WTC11 (cell line): Measurements from ENCODE around the gene SERPINE1. TPM values are rescaled to one million over a fixed set of nuclear protein-coding genes. Genes with fewer than 3 reads are reported as not detected.

Experiments used
- ATAC-seq: fragments of 200-7000 bp; cut with Tn5 transposase; 2 replicates; pipeline ENCODE4 v1.10.0; 2021; ENCODE audit warnings: mild to moderate bottlenecking, moderate library complexity
- CTCF ChIA-PET: fragments of 300-600 bp; sonication (Branson Sonifier 250); formaldehyde crosslinking; loops from one replicate; lab custom pipeline; 2021; ENCODE audit warnings: antibody characterized with exemption; lab: Charles Lee
- POLR2A ChIA-PET: fragments of 350-600 bp; sonication (Branson Sonifier 250); formaldehyde crosslinking; loops from one replicate; lab custom pipeline; 2021; ENCODE audit warnings: antibody characterized with exemption; lab: Charles Lee
- DNase-seq: peaks from one replicate; pipeline ENCODE4 v3.0.0; 2021; ENCODE audit warnings: low spot score
- H3K27ac Mint-ChIP-seq: 2 replicates; pipeline ENCODE4 v1.8.0; 2021; ENCODE audit warnings: mixed read lengths
- H3K27me3 Mint-ChIP-seq: 2 replicates; pipeline ENCODE4 v1.8.0; 2021; ENCODE audit warnings: low read depth, mild to moderate bottlenecking, moderate library complexity, mixed read lengths
- H3K36me3 Mint-ChIP-seq: 2 replicates; pipeline ENCODE4 v1.8.0; 2021; ENCODE audit warnings: mixed read lengths
- H3K4me1 Mint-ChIP-seq: 2 replicates; pipeline ENCODE4 v1.8.0; 2022; ENCODE audit warnings: mixed read lengths
- H3K4me3 Mint-ChIP-seq: 2 replicates; pipeline ENCODE4 v1.8.0; 2021; ENCODE audit warnings: mild to moderate bottlenecking, moderate library complexity, mixed read lengths
- H3K9me3 Mint-ChIP-seq: 2 replicates; pipeline ENCODE4 v1.8.0; 2021; ENCODE audit warnings: mixed read lengths
- AR ChIP-seq: fragments of 250-450 bp; sonication (Bioruptor Pico); IDR thresholded peaks from 2 replicates; pipeline ENCODE4 v1.9.0; 2021; ENCODE audit warnings: mild to moderate bottlenecking
- ATF2 ChIP-seq: sonication (generic); formaldehyde crosslinking; IDR thresholded peaks from 2 replicates; pipeline ENCODE4 v1.8.1; 2022; ENCODE audit warnings: low read depth, missing genetic modification reagents, borderline replicate concordance
- ERG ChIP-seq: fragments of 250-450 bp; sonication (Bioruptor Pico); IDR thresholded peaks from 2 replicates; pipeline ENCODE4 v1.8.0; 2021; ENCODE audit warnings: mild to moderate bottlenecking
- FOXJ3 ChIP-seq: sonication (generic); formaldehyde crosslinking; IDR thresholded peaks from 2 replicates; pipeline ENCODE4 v1.9.0; 2021; ENCODE audit warnings: missing genetic modification reagents, mild to moderate bottlenecking, borderline replicate concordance
- FOXP4 ChIP-seq: sonication (generic); formaldehyde crosslinking; IDR thresholded peaks from 2 replicates; pipeline ENCODE4 v1.8.0; 2022; ENCODE audit warnings: mild to moderate bottlenecking, missing genetic modification reagents
- GABPB1 ChIP-seq: sonication (generic); formaldehyde crosslinking; IDR thresholded peaks from 2 replicates; pipeline ENCODE4 v1.8.1; 2023; ENCODE audit warnings: mild to moderate bottlenecking, missing genetic modification reagents
- GTF2I ChIP-seq: fragments of 250-450 bp; sonication (Bioruptor Pico); conservative IDR thresholded peaks from 2 replicates; pipeline ENCODE4 v1.4.0; 2021; ENCODE audit warnings: mild to moderate bottlenecking
- HMGA2 ChIP-seq: fragments of 250-450 bp; sonication (Bioruptor Pico); IDR thresholded peaks from 2 replicates; pipeline ENCODE4 v1.4.0; 2021; ENCODE audit warnings: mild to moderate bottlenecking, moderate library complexity
- IRF1 ChIP-seq: sonication (generic); formaldehyde crosslinking; IDR thresholded peaks from 2 replicates; pipeline ENCODE4 v1.8.0; 2023; ENCODE audit warnings: missing genetic modification reagents
- MXD4 ChIP-seq: fragments of 250-450 bp; sonication (Bioruptor Pico); IDR thresholded peaks from 2 replicates; pipeline ENCODE4 v1.8.0; 2021; ENCODE audit warnings: mild to moderate bottlenecking, moderate library complexity, borderline replicate concordance
- MYBL2 ChIP-seq: sonication (generic); formaldehyde crosslinking; IDR thresholded peaks from 2 replicates; pipeline ENCODE4 v1.8.1; 2023; ENCODE audit warnings: mild to moderate bottlenecking, moderate library complexity, missing genetic modification reagents
- PRRX2 ChIP-seq: fragments of 250-450 bp; sonication (Bioruptor Pico); IDR thresholded peaks from 2 replicates; pipeline ENCODE4 v1.8.0; 2021; ENCODE audit warnings: mild to moderate bottlenecking
- RELA ChIP-seq: sonication (generic); formaldehyde crosslinking; IDR thresholded peaks from 2 replicates; pipeline ENCODE4 v1.8.1; 2022; ENCODE audit warnings: missing genetic modification reagents, mild to moderate bottlenecking, borderline replicate concordance
- SMAD4 ChIP-seq: sonication (generic); formaldehyde crosslinking; IDR thresholded peaks from 2 replicates; pipeline ENCODE4 v1.8.0; 2022; ENCODE audit warnings: mild to moderate bottlenecking, missing genetic modification reagents
- ZNF396 ChIP-seq: fragments of 250-450 bp; sonication (Bioruptor Pico); IDR thresholded peaks from 2 replicates; pipeline ENCODE4 v1.8.0; 2021; ENCODE audit warnings: mild to moderate bottlenecking, moderate library complexity, borderline replicate concordance
- ZNF425 ChIP-seq: fragments of 250-450 bp; sonication (Bioruptor Pico); conservative IDR thresholded peaks from 2 replicates; pipeline ENCODE4 v1.9.0; 2021; ENCODE audit warnings: mild to moderate bottlenecking
- ZSCAN18 ChIP-seq: fragments of 250-450 bp; sonication (Bioruptor Pico); IDR thresholded peaks from 2 replicates; pipeline ENCODE4 v2.1.2; 2022; ENCODE audit warnings: mild to moderate bottlenecking, moderate library complexity
- total RNA-seq: library from RNA; stranded (reverse); gene quantifications from 3 replicates; pipeline ENCODE4 v1.2.3, GENCODE V29; 2021

Gene SERPINE1
- total RNA-seq, 1 experiment from 2014 or later: 2.6 TPM

- no peak for TF ChIP-seq MYBL2 (CRISPR knock-in tag)
- no peak for TF ChIP-seq MXD4
- TF ChIP-seq ZNF425 (CRISPR knock-in tag): no peak
- TF ChIP-seq ZSCAN18 (CRISPR knock-in tag): no peak
- TF ChIP-seq ATF2 (CRISPR knock-in tag): no peak
Measured at GRCh38 chr7:101133621-101134398, 6.9 kb downstream of the SERPINE1 start (continued).

- DNase-seq (no peak), ATAC-seq (no peak)
- peak overlapping the region; percentile 55 for H3K27ac Mint-ChIP-seq
- H3K4me3 Mint-ChIP-seq: peak overlapping the region; percentile 7; the same call in 1 of the 2 replicates
- no peaks in the 10 kb centered on the region; the same call in 1 of the 2 replicates for H3K27me3 Mint-ChIP-seq
- ChIA-PET CTCF (interaction anchor here (0.5 to 2.7 kb wide), 17 partner anchors 8 to 1794 kb away, joined by 3 to 36 read pairs (median 4); partner anchors contain the start of genes PLOD3, POP7, SERPINE1 and TRIM56), POLR2A (interaction anchor here (0.6 kb wide), 1 partner anchor 243 kb away, joined by 4 read pairs; no protein-coding TSS in a partner anchor)
- no peaks in the 10 kb centered on the region for H3K9me3 Mint-ChIP-seq
- H3K4me1 Mint-ChIP-seq: peaks cover 36% of the 10 kb centered on the region
- H3K36me3 Mint-ChIP-seq: no peaks in the 10 kb centered on the region
- no peak for TF ChIP-seq SMAD4 (CRISPR knock-in tag)
- TF ChIP-seq HMGA2 (CRISPR knock-in tag): no peak
- TF ChIP-seq IRF1 (CRISPR knock-in tag): no peak
- no peak for TF ChIP-seq FOXJ3 (CRISPR knock-in tag)
- no peak for TF ChIP-seq GTF2I (CRISPR knock-in tag)
- no peak for TF ChIP-seq RELA (CRISPR knock-in tag)
- TF ChIP-seq FOXP4 (CRISPR knock-in tag): no peak
- no peak for TF ChIP-seq AR
- TF ChIP-seq ATF2 (CRISPR knock-in tag): no peak
- TF ChIP-seq ERG: no peak
- TF ChIP-seq PRRX2: no peak
- TF ChIP-seq GABPB1: no peak
- TF ChIP-seq ZNF425 (CRISPR knock-in tag): no peak
- no peak for TF ChIP-seq ZNF396
Measured at GRCh38 chr7:101134399-101134980, 7.6 kb downstream of the SERPINE1 start.
